ENCODE data around the gene RIBC1.

The RIBC1 gene

DNA sequence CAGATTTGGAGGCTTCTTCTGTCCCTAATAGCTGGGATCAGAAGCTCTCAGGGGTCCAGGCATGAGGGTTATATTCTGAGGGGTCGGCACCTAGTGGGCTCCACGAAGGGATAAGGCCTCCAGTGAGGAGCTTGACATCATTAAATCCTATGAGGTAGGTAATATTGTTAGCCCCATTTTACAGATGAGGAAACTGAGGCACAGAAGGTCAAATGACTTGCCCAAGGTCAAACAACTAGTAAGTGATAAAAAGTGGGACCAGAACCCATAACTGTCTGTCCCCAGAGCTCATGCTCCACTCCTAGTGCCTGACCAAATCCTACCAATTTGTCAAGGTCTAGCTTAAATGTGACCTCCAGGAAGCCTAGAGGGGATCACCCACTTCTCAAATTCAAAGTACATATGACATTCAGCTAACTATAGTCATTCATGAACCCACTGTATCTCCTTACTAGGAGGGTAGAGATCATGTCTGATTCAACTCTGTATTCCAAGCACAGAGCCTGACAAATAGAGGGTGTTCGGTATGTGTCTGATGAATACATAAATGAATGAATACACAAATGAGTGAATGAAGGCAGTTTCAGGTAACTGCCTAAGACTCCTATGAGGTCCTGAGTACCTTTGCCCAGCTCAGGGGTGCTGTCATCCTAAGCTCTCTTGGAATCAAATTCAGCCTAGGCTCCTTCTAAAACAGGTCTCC is 43.5 kb upstream of the RIBC1 start:
- no peak for DNase-seq (ENCODE audit: low read depth)
- no peak overlapping the region for H3K4me3 ChIP-seq (ENCODE audit: low read depth, low read length)
- TF ChIP-seq, protein P1, sequence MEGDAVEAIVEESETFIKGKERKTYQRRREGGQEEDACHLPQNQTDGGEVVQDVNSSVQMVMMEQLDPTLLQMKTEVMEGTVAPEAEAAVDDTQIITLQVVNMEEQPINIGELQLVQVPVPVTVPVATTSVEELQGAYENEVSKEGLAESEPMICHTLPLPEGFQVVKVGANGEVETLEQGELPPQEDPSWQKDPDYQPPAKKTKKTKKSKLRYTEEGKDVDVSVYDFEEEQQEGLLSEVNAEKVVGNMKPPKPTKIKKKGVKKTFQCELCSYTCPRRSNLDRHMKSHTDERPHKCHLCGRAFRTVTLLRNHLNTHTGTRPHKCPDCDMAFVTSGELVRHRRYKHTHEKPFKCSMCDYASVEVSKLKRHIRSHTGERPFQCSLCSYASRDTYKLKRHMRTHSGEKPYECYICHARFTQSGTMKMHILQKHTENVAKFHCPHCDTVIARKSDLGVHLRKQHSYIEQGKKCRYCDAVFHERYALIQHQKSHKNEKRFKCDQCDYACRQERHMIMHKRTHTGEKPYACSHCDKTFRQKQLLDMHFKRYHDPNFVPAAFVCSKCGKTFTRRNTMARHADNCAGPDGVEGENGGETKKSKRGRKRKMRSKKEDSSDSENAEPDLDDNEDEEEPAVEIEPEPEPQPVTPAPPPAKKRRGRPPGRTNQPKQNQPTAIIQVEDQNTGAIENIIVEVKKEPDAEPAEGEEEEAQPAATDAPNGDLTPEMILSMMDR (IDR thresholded peaks at IDR 0.05; ENCODE audit: control insufficient read depth, extremely low read depth, insufficient read depth): no peak

DNA sequence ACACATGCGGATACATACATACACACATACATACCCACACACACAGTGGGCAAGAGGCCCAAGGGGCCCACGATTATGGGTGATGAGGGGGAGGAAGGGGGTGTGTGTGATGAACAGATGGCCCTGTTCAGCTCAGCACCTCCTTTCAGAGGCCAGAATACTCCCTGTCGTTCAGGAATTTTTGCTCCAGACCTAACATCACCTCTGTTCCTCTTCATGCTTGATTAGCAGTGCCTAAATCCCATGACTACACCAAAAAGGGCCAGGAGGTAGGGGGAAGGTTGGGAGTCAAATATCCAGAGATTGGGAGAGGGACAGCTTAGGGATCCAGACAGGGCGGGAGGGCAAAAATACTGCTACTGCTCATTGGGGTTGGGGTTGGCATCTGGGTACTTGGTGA is 42.9 kb upstream of the RIBC1 start:
- no peak for DNase-seq (ENCODE audit: low read depth)
- TF ChIP-seq, protein P1 (IDR thresholded peaks at IDR 0.05; ENCODE audit: control insufficient read depth, extremely low read depth, insufficient read depth): no peak
- no peak overlapping the region for H3K4me3 ChIP-seq (ENCODE audit: low read depth, low read length)

DNA sequence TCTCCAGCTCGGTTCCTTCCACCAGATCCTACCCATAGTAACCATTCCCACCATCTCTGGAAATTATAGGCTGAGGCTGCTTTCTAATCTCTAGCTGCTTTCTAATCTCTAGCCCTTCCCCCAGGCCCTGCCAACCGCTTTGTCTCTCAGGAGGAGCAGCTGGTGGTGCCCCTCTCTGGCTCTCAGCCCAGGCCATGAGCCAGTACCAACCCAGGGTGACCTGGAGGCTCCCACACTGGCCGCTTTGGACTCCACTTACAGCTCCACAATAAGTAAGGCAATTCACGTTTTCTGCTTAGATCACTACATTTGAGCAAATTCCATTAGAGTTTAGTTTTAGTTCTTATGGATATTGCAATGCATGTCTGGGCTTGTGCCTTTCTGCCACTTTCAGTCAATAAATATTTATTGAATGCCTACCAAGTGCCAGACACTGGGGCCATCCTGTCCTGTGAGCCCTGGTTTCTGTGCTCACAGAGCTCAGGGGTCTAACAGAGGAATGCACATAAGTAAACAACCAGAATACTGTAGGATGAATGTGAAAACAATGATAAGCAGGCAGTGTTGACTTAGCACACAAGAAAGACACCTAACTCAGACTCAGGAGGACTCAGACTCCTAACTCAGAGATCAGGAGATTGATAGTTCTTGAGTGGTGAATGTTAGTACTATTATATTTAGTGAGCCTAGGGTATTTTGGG is 39.1 kb upstream of the RIBC1 start:
- TF ChIP-seq, protein P1 (IDR thresholded peaks at IDR 0.05; ENCODE audit: control insufficient read depth, extremely low read depth, insufficient read depth): no peak

DNA sequence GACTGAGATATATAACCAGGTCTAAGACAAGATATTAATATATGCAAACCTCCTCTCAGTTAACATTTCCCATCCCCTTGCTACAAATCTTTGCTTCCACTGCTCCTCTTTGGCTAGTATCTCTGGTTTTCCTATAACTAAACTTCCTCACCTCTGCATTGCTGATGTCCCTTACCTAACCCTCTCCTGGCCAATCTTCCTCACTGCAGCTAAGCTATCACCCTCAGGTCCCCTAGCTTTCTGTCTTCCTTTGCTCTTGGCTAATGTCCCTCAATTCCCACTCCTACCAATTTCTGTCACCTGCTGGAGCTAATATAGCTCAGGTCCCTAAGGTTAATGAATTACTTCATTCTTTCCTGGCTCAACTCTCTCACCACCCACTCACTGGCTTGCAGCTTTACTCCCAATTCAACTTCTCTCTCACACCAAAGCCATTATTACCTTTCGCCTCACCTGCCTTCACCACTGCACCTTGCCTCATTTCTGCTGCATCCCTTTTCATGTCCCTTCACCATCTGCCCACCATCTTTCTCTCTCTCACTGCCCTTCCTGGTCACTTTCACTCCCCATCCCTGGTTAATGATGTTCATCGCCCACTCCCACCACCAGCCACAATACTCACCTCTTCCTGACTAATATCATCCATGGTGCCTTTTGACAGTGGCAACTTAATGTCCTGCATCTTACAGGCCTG is 26.9 kb upstream of the RIBC1 start:
- H3K4me3 ChIP-seq (ENCODE audit: low read depth, low read length): no peak overlapping the region
- no peak for DNase-seq (ENCODE audit: low read depth)
- TF ChIP-seq, protein P1 (IDR thresholded peaks at IDR 0.05; ENCODE audit: control insufficient read depth, extremely low read depth, insufficient read depth): no peak

More for the DNA sequence above, 39.1 kb upstream of the RIBC1 start:
- no peak for DNase-seq (ENCODE audit: low read depth)
- H3K4me3 ChIP-seq (ENCODE audit: low read depth, low read length): no peak overlapping the region

DNA sequence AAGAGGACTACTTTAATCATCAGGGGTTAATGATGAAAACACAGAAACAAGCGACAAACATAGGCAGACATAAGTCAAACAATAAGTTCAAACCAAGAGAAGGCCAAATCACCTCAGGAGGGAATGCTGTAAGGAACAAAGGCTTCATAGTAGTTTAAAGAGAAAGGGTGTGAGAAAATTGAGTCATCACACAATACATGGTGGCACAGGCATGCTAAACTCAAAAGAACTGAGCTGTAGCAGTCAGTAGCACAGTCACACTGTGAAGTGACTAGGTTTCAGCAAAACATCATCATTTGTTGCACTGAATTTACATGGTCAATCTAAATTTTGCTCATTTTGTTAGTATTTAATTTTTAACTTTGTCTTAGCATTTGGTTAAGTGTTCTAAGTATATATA is 24.5 kb upstream of the RIBC1 start:
- no peak overlapping the region for H3K4me3 ChIP-seq (ENCODE audit: low read depth, low read length)
- DNase-seq (ENCODE audit: low read depth): no peak
- TF ChIP-seq, protein P1 (IDR thresholded peaks at IDR 0.05; ENCODE audit: control insufficient read depth, extremely low read depth, insufficient read depth): no peak

DNA sequence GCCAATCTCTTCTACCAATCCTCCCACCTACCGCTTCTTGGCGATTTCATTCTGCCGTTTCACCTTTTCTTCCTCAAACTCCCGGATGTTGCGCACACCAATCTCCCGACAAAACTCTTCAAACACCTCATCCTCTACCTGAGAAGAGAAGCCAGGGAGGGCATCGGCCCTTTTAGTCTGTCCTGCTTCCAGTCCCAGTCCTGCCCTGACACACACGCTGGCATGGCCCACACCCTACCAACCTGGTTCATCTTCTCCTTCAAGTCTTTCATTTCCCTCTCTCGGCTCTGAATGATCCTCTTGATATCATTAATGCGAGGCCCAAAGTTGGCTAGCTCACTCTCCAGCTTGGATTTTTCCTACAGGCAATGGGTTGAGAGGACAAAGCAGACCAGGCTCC is 19.1 kb upstream of the RIBC1 start:
- DNase-seq (ENCODE audit: low read depth): no peak
- TF ChIP-seq, protein P1 (IDR thresholded peaks at IDR 0.05; ENCODE audit: control insufficient read depth, extremely low read depth, insufficient read depth): no peak

More for the DNA sequence above, 19.1 kb upstream of the RIBC1 start:
- no peak overlapping the region for H3K4me3 ChIP-seq (ENCODE audit: low read depth, low read length)
